Measurements from ENCODE around the gene TNS4.
A peak's percentile ranks its signal among the peaks of the same experiment; 100 is the strongest.

The TNS4 gene

GRCh38 chr17:40491486-40491885, 9.9 kb downstream of the TNS4 start:
- no peak for DNase-seq (ENCODE audit: low read depth in 2 of 2)

DNA sequence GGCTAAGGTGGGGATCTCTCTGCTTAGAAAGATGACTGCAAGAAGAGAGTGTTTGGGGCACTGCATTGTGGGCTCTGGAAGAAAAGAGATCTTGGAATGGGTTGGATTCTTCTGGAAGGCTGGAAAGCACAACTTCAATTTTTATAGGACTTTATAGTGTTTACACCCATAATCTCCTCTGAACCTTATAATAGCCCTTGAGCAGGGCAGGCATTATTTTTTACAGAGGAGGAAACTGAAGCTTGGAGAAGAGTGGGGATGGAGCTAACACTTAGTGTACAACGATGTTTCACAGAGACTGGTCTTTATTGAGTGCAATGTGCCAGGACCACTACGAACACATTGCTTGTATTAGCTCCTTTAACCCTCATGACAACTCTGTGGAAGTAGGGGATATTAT, 10.4 kb downstream of the TNS4 start:
- no peak for DNase-seq (ENCODE audit: low read depth in 2 of 2)

GRCh38 chr17:40490289-40490853, 11.1 kb downstream of the TNS4 start:
- no peak for DNase-seq (ENCODE audit: low read depth in 2 of 2)

- no peak for DNase-seq (ENCODE audit: low read depth in 2 of 2)
Measured at GRCh38 chr17:40487371-40488020, 13.9 kb downstream of the TNS4 start.

GRCh38 chr17:40486522-40487370, 14.7 kb downstream of the TNS4 start:
- no peak for DNase-seq (ENCODE audit: low read depth in 2 of 2)

DNA sequence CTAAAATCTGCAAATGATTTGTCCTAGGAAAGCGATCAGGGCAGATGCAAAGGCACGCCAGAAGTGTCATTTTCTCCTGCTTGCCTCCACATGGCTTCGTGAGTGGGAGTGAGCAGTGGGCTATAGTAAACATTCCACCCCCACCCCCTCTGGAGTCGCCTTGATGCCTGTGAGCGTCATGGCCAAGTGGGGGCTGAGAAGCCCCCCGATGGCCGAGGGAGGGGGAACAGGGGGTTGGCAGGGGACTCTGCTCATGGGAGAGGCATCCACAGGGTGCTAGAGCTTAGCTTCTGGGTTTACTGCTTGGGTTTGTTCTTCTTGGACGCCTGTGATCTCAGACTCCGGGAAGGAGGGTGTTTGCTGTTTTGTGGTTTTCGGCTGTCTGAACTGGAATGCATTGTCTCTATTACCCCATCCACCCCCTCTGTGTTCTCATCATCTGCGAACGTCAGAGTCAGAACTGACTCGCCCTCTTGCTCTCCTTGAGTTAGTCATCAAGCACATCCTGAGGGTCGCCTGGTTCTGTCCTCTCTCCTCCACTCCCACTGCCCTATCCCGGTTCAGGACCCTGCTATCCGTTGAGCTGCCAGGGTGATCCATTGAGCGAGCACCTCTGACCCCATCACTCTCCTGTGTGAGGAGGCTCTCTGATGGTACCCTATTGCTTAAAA, 15.4 kb downstream of the TNS4 start:
- DNase-seq (ENCODE audit: low read depth in 2 of 2): peak in 1 of 2 donors; percentile 39

DNA sequence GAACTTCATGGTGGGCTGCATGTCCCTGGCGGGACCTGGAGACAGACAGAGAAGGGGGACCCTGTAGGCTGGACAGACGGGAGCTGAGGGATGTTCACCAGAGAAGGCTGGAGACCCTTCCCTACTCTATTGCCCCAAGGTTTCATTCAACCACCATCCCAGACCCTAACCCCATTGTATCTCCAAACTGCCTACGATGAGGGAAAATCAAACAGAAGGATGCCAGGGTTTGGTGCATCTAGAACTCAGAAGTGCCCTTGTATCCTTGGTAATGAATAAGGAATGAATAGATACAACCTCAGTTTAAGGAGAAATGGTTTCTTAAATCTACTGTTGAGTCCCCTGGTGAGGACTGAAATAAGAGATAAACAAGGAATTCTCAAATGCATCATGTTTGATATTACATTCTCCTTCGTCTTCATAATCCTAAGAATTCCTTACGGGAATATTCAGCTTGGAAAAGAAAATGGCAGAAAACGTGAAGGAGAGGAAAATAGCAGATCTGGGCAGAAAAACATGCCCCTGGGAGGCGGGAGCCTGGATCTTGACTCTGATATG, 16.4 kb downstream of the TNS4 start:
- no peak for DNase-seq (ENCODE audit: low read depth in 2 of 2)

GRCh38 chr17:40484285-40484972, 17.0 kb downstream of the TNS4 start:
- DNase-seq (ENCODE audit: low read depth in 2 of 2): no peak

DNA sequence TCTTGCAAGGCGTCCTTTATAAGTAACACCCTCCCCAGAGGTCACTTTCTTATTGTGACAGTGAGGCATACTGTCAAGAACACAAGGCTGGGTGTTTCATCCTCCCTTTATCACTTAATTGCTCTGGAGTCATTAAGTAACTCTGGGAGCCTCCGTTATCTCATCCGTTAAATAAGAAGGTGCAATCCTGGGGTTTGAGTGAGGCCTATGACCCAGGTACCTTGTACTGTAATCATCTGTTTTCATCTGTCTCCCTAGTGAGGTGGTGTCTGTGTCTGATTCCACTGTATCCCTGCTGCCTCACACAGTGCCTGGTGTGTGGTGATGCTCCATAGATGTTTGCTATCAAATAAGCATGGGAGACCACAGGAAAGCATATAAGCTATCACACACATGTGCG, 17.7 kb downstream of the TNS4 start:
- no peak for DNase-seq (ENCODE audit: low read depth in 2 of 2)

GRCh38 chr17:40482722-40483121, 18.7 kb downstream of the TNS4 start:
- no peak for DNase-seq (ENCODE audit: low read depth in 2 of 2)

DNA sequence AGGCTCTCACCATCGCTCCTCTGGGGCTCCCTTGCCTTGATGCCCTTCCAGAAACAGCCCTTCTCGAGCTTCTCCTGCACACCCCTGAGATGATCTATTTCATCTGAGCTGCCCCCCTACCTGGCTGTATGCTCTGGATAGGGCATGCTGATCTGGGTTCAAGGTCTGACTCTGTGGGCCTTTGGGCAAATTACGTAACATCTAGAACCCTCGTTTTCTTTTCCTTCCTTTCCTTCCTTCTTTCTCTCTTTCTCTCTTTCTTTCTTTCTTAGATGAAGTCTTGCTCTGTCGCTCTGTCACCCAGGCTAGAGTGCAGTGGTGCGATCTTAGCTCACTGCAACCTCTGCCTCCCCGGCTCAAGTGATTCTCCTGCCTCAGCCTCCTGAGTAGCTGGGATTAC, 20.3 kb downstream of the TNS4 start:
- DNase-seq (ENCODE audit: low read depth in 2 of 2): no peak

DNA sequence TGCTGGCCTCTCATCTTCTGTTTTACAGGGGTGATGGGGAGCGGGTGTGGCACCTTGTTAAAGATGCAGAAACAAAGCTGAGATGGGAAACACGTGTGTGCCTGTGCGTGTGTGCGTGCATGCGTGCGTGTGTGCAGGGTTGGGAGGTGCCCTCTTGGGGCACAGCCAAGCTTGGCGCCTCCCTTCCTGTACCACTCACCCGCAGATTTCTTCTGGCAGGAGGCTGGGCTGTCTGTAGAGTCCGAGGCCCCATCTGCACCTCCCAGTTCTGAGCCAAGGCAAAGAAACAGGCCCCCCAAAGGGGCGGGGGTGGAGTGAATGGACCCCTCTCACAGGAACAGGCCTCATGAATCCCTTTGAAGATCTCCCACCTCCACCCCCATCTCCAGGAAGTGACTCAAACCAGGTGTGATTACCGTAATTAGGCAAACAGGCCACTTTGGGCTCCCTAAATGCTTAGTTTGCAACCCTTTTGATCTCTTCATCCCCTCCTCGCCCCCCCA, 20.9 kb downstream of the TNS4 start:
- peak; percentile 85 to 90 for DNase-seq (ENCODE audit: low read depth in 2 of 2)

- DNase-seq (ENCODE audit: low read depth in 2 of 2): no peak
Measured at GRCh38 chr17:40479754-40480480, 21.5 kb downstream of the TNS4 start.

DNA sequence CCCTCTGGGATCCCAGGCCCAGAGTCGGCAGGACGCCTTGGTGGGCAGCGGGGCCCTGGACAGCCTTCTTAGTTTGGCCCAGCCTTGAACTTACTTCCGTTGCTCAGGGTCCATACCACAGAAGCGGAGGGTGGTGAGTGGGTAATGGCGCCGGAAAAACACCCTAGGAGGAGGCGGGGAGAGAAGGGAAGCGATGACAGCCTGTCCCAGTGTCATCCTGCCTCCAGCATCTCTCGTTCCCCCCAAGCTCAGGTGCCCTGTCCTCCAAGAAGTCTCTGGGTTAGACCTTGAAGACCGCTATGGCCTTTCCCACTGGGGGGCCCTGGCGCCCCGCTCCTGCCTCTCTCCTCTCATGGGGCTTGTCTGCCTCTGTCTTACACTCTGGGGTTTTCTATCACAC, 22.9 kb downstream of the TNS4 start:
- no peak for DNase-seq (ENCODE audit: low read depth in 2 of 2)

GRCh38 chr17:40477796-40478195, 23.6 kb downstream of the TNS4 start:
- no peak for DNase-seq (ENCODE audit: low read depth in 2 of 2)

GRCh38 chr17:40475234-40475908, 26.1 kb downstream of the TNS4 start:
- no peak for DNase-seq (ENCODE audit: low read depth in 2 of 2)

DNA sequence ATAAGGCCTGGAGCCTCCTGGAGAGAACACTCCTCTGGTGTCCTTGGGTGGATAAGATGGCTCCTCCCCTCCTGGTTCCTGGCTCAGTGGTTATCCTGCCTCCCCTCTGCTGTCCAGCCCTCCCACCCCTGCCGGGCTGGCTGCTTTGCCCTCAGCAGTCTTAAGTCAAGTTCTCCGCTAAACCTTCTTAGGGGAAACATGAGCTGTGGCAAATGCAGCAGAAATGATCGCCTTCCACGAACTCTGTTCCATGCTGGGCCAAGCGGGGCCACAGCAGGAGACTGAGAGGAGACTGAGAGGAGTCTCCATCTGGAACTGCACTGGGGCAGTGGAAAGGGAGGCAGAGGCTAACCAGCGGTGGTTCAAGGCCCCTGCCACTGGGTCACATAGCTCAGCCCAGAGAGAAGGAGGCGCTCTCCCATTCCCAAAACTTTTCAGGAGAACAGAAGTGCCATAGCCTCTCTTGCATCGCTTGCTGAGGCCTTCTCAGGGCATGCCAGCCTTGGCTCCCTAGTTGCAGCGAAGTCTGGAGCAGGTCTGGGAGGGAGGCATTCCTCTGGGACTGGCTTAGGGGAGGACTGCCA, 26.9 kb downstream of the TNS4 start:
- no peak for DNase-seq (ENCODE audit: low read depth in 2 of 2)

GRCh38 chr17:40473573-40474365, 27.7 kb downstream of the TNS4 start:
- no peak for DNase-seq (ENCODE audit: low read depth in 2 of 2)
